SK-N-SH treated with all-trans-retinoic acid at 6 μM for 48 hours (cell line): ENCODE data around the gene DUS2.

Experiments
- ATAC-seq: fragments of 200-7000 bp; cut with Tn5 transposase; 3 replicates; pipeline ENCODE4 v1.9.1; 2020; ENCODE audit warnings: mild to moderate bottlenecking, moderate library complexity
- ARNTL ChIP-seq: fragments of 450-650 bp; formaldehyde crosslinking; IDR thresholded peaks from 2 replicates; pipeline ENCODE4 v1.5.0; 2020; ENCODE audit warnings: low read depth, mild to moderate bottlenecking, moderate library complexity, borderline replicate concordance
- BACH2 ChIP-seq: fragments of 250-450 bp; sonication (Bioruptor Pico); IDR thresholded peaks from 2 replicates; pipeline ENCODE4 v1.9.0; 2021; ENCODE audit warnings: mild to moderate bottlenecking, borderline replicate concordance
- CSDC2 ChIP-seq: fragments of 250-450 bp; sonication (Bioruptor Pico); IDR thresholded peaks from 2 replicates; pipeline ENCODE4 v1.5.0; 2020; ENCODE audit warnings: mild to moderate bottlenecking, moderate library complexity
- ESRRG ChIP-seq: fragments of 250-450 bp; sonication (Bioruptor Pico); IDR thresholded peaks from 2 replicates; pipeline ENCODE4 v1.6.1; 2021; ENCODE audit warnings: mild to moderate bottlenecking
- GLIS3 ChIP-seq: fragments of 250-450 bp; sonication (Bioruptor Pico); IDR thresholded peaks from 2 replicates; pipeline ENCODE4 v1.5.0; 2020; ENCODE audit warnings: mild to moderate bottlenecking, moderate library complexity
- ISL1 ChIP-seq: fragments of 250-450 bp; sonication (Bioruptor Pico); IDR thresholded peaks from 2 replicates; pipeline ENCODE4 v2.1.2; 2022; ENCODE audit warnings: mild to moderate bottlenecking, moderate library complexity
- OSR1 ChIP-seq: fragments of 250-450 bp; sonication (Bioruptor Pico); IDR thresholded peaks from 2 replicates; pipeline ENCODE4 v1.8.0; 2022; ENCODE audit warnings: moderate library complexity, mild to moderate bottlenecking, inconsistent platforms
- PPARA ChIP-seq: fragments of 250-450 bp; sonication (Bioruptor Pico); IDR thresholded peaks from 2 replicates; pipeline ENCODE4 v1.5.0; 2020; ENCODE audit warnings: mild to moderate bottlenecking, borderline replicate concordance
- RARB ChIP-seq: fragments of 250-450 bp; sonication (Bioruptor Pico); IDR thresholded peaks from 2 replicates; pipeline ENCODE4 v1.8.0; 2021; ENCODE audit warnings: mild to moderate bottlenecking, moderate library complexity
- SNAI2 ChIP-seq: fragments of 250-450 bp; sonication (Bioruptor Pico); IDR thresholded peaks from 2 replicates; pipeline ENCODE4 v1.5.0; 2020; ENCODE audit warnings: mild to moderate bottlenecking, moderate library complexity
- TOX ChIP-seq: fragments of 250-450 bp; sonication (Bioruptor Pico); IDR thresholded peaks from 2 replicates; pipeline ENCODE4 v1.8.0; 2021; ENCODE audit warnings: mild to moderate bottlenecking, moderate library complexity, borderline replicate concordance
- ZC3H10 ChIP-seq: fragments of 250-450 bp; sonication (Bioruptor Pico); IDR thresholded peaks from 2 replicates; pipeline ENCODE4 v1.5.1; 2021; ENCODE audit warnings: mild to moderate bottlenecking, moderate library complexity
- ZFP3 ChIP-seq: fragments of 250-450 bp; sonication (Bioruptor Pico); IDR thresholded peaks from 2 replicates; pipeline ENCODE4 v1.5.0; 2020; ENCODE audit warnings: mild to moderate bottlenecking, moderate library complexity
- ZNF70 ChIP-seq: fragments of 450-650 bp; formaldehyde crosslinking; IDR thresholded peaks from 2 replicates; pipeline ENCODE4 v1.5.0; 2020; ENCODE audit warnings: mild to moderate bottlenecking, moderate library complexity
- ZNF8 ChIP-seq: fragments of 450-650 bp; formaldehyde crosslinking; IDR thresholded peaks from 2 replicates; pipeline ENCODE4 v1.5.0; 2020; ENCODE audit warnings: mild to moderate bottlenecking, moderate library complexity
- TF ChIP-seq, protein P1 (sequence below): fragments of 250-450 bp; sonication (Bioruptor Pico); IDR thresholded peaks from 2 replicates; pipeline ENCODE4 v1.5.0; 2020; ENCODE audit warnings: mild to moderate bottlenecking, moderate library complexity
- TF ChIP-seq, protein P2 (sequence below): fragments of 250-450 bp; sonication (Bioruptor Pico); IDR thresholded peaks from 2 replicates; pipeline ENCODE4 v1.5.1; 2020; ENCODE audit warnings: low read depth, mild to moderate bottlenecking, moderate library complexity
- TF ChIP-seq, protein P3 (sequence below): fragments of 250-450 bp; sonication (Bioruptor Pico); IDR thresholded peaks from 2 replicates; pipeline ENCODE4 v1.8.0; 2020; ENCODE audit warnings: mild to moderate bottlenecking, moderate library complexity, borderline replicate concordance
- TF ChIP-seq, protein P4 (sequence below): fragments of 250-450 bp; sonication (Bioruptor Pico); IDR thresholded peaks from 2 replicates; pipeline ENCODE4 v1.5.1; 2021; ENCODE audit warnings: mild to moderate bottlenecking, moderate library complexity

DUS2 gene

DNA sequence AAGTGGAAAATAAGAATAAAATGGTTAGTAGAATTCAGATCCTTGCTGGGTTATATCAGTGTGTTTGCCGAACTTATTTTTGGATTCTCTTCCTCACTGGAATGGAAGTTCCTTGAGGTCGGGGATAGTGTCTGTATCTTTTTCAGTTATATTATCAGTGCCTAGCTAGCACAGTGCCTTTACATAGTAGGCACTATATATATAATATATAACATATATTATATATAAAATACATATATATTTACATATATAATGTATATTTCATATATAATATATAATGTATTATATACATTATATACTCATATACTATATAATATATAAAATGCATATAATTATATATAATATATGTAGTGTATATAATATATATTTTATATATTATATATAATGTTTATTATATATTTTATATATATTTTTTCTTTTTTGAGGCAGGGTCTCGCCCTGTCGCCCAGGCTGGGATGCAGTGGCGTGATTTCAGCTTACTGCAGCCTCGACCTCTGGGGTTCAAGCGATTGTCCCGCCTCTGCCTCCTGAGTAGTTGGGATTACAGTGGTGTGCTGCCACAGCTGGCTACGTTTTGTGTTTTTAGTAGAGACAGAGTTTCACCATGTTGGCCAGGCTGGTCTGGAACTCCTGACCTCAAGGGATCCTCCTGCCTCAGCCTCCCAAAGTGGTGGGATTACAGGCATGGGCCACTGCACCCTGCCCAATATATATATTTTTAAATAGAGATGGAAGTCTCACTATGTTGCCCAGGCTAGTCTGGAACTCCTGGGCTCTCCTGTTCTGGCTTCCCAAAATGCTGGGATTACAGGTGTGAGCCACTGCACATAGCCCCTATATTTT, 65.3 kb downstream of the DUS2 start:
- no peak for ATAC-seq
- TF ChIP-seq ZC3H10 (CRISPR knock-in tag) (no peak), SNAI2 (CRISPR knock-in tag) (no peak), GLIS3 (CRISPR knock-in tag) (no peak), ESRRG (CRISPR knock-in tag) (no peak), ZNF8 (CRISPR knock-in tag) (no peak), ARNTL (CRISPR knock-in tag) (no peak), RARB (CRISPR knock-in tag) (no peak), ZFP3 (CRISPR knock-in tag) (no peak), ISL1 (no peak)
- TF ChIP-seq, protein P1, sequence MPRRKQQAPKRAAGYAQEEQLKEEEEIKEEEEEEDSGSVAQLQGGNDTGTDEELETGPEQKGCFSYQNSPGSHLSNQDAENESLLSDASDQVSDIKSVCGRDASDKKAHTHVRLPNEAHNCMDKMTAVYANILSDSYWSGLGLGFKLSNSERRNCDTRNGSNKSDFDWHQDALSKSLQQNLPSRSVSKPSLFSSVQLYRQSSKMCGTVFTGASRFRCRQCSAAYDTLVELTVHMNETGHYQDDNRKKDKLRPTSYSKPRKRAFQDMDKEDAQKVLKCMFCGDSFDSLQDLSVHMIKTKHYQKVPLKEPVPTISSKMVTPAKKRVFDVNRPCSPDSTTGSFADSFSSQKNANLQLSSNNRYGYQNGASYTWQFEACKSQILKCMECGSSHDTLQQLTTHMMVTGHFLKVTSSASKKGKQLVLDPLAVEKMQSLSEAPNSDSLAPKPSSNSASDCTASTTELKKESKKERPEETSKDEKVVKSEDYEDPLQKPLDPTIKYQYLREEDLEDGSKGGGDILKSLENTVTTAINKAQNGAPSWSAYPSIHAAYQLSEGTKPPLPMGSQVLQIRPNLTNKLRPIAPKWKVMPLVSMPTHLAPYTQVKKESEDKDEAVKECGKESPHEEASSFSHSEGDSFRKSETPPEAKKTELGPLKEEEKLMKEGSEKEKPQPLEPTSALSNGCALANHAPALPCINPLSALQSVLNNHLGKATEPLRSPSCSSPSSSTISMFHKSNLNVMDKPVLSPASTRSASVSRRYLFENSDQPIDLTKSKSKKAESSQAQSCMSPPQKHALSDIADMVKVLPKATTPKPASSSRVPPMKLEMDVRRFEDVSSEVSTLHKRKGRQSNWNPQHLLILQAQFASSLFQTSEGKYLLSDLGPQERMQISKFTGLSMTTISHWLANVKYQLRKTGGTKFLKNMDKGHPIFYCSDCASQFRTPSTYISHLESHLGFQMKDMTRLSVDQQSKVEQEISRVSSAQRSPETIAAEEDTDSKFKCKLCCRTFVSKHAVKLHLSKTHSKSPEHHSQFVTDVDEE: no peak
- TF ChIP-seq, protein P2, sequence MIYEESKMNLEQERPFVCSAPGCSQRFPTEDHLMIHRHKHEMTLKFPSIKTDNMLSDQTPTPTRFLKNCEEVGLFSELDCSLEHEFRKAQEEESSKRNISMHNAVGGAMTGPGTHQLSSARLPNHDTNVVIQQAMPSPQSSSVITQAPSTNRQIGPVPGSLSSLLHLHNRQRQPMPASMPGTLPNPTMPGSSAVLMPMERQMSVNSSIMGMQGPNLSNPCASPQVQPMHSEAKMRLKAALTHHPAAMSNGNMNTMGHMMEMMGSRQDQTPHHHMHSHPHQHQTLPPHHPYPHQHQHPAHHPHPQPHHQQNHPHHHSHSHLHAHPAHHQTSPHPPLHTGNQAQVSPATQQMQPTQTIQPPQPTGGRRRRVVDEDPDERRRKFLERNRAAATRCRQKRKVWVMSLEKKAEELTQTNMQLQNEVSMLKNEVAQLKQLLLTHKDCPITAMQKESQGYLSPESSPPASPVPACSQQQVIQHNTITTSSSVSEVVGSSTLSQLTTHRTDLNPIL (CRISPR knock-in tag): no peak
- TF ChIP-seq, protein P3, sequence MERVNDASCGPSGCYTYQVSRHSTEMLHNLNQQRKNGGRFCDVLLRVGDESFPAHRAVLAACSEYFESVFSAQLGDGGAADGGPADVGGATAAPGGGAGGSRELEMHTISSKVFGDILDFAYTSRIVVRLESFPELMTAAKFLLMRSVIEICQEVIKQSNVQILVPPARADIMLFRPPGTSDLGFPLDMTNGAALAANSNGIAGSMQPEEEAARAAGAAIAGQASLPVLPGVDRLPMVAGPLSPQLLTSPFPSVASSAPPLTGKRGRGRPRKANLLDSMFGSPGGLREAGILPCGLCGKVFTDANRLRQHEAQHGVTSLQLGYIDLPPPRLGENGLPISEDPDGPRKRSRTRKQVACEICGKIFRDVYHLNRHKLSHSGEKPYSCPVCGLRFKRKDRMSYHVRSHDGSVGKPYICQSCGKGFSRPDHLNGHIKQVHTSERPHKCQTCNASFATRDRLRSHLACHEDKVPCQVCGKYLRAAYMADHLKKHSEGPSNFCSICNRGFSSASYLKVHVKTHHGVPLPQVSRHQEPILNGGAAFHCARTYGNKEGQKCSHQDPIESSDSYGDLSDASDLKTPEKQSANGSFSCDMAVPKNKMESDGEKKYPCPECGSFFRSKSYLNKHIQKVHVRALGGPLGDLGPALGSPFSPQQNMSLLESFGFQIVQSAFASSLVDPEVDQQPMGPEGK (CRISPR knock-in tag): no peak

DNA sequence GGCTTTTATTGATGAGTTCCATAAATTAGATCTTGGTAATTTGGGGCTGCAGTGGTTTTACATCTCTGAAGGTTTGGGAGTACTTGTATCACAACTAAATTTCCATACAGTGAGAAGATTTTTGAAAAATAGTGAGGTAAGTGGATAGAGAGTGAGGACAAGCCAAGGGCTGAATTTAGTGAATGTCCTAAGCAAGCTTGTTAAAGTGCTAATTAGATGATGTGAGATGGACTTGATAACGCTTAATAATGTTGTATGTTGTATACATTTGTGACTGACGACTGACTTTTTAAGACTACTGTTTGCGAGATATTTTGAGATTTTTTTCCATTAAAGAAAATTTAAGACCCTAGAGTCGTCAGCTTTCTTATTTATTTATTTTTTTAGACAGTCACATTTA, 66.0 kb downstream of the DUS2 start:
- TF ChIP-seq ZNF70 (CRISPR knock-in tag) (no peak), BACH2 (CRISPR knock-in tag) (no peak), ESRRG (CRISPR knock-in tag) (no peak), RARB (CRISPR knock-in tag) (no peak), PPARA (CRISPR knock-in tag) (no peak), GLIS3 (CRISPR knock-in tag) (no peak), CSDC2 (CRISPR knock-in tag) (no peak), TOX (CRISPR knock-in tag) (no peak), OSR1 (CRISPR knock-in tag) (no peak), ZNF8 (CRISPR knock-in tag) (no peak)
- TF ChIP-seq, protein P1: no peak
- TF ChIP-seq, protein P4, sequence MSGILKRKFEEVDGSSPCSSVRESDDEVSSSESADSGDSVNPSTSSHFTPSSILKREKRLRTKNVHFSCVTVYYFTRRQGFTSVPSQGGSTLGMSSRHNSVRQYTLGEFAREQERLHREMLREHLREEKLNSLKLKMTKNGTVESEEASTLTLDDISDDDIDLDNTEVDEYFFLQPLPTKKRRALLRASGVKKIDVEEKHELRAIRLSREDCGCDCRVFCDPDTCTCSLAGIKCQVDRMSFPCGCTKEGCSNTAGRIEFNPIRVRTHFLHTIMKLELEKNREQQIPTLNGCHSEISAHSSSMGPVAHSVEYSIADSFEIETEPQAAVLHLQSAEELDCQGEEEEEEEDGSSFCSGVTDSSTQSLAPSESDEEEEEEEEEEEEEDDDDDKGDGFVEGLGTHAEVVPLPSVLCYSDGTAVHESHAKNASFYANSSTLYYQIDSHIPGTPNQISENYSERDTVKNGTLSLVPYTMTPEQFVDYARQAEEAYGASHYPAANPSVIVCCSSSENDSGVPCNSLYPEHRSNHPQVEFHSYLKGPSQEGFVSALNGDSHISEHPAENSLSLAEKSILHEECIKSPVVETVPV (CRISPR knock-in tag): no peak
- TF ChIP-seq, protein P2 (CRISPR knock-in tag): no peak
- TF ChIP-seq, all 23 proteins: peak for 0
- ATAC-seq: no peak
